ENCODE results near the gene MALSU1. TPM values are rescaled to one million over a fixed set of nuclear protein-coding genes. Genes with fewer than 3 reads are reported as not detected.
A peak's percentile ranks its signal among the peaks of the same experiment; 100 is the strongest.

MALSU1 gene
- total RNA-seq (10 to 100 TPM; 49.0 to 51.7 TPM), polyA plus RNA-seq (10 to 100 TPM; 26.8 to 41.1 TPM)
- long read RNA-seq, donor 1, transcript MALSU1-203 (2 exons, 479 nt), result minor isoform, 6 of 26 reads
- long read RNA-seq, donor 1, transcript MALSU1-202 (4 exons, 3,044 nt), result major isoform, 20 of 26 reads
- long read RNA-seq, donor 1, partial matches to known transcripts, result 0 of 26 reads
- long read RNA-seq, donor 1, other reads (novel, unspliced or antisense), result 0 of 26 reads
- long read RNA-seq, donor 2, transcript MALSU1-202 (4 exons, 3,044 nt), result major isoform, 9 of 23 reads
- long read RNA-seq, donor 2, partial matches to known transcripts, result 10 of 23 reads
- long read RNA-seq, donor 2, other reads (novel, unspliced or antisense), result 0 of 23 reads
- long read RNA-seq, donor 3, transcript MALSU1-202 (4 exons, 3,044 nt), result major isoform, 20 of 26 reads
- long read RNA-seq, donor 3, partial matches to known transcripts, result 5 of 26 reads
- long read RNA-seq, donor 3, other reads (novel, unspliced or antisense), result 0 of 26 reads
- long read RNA-seq, donor 4, transcript MALSU1-202 (4 exons, 3,044 nt), result major isoform, 20 of 26 reads
- long read RNA-seq, donor 4, transcript MALSU1-203 (2 exons, 479 nt), result minor isoform, 5 of 26 reads
- long read RNA-seq, donor 4, partial matches to known transcripts, result 0 of 26 reads
- long read RNA-seq, donor 4, other reads (novel, unspliced or antisense), result 0 of 26 reads
- long read RNA-seq, donor 5, transcript MALSU1-202 (4 exons, 3,044 nt), result major isoform, 31 of 34 reads
- long read RNA-seq, donor 5, partial matches to known transcripts, result 0 of 34 reads
- long read RNA-seq, donor 5, other reads (novel, unspliced or antisense), result 0 of 34 reads

GRCh38 chr7:23298885-23299769, at the start of gene MALSU1:
TSS of gene MALSU1 (plus strand) at chr7:23299339. CDS start at chr7:23299353, 14 bp downstream.
- 1 to 3% methylated on average over 59 of the region's 59 CpGs for WGBS, 2 donors
- ATAC-seq (ENCODE audit: insufficient read depth, low FRiP score) (peak; percentile 99), DNase-seq (peak; percentile 97 to 99 (median 99))
- peak within 1 kb of the TSS; percentile 80 to 85 for H3K9ac ChIP-seq (ENCODE audit: insufficient read depth in 1 of 2, low read length in 2 of 2)
- H3K36me3 ChIP-seq (ENCODE audit: control insufficient read depth in 4 of 4, insufficient read depth in 4 of 4, low read length in 4 of 4), result peaks cover 0 to 15% (median 7%) of the 10 kb centered on the region in 4 donors
- no peaks in the 10 kb centered on the region for H3K9me3 ChIP-seq (ENCODE audit: control insufficient read depth in 4 of 4, insufficient read depth in 3 of 4, low read length in 3 of 4)
- H3K27me3 ChIP-seq (ENCODE audit: control insufficient read depth in 3 of 3, insufficient read depth in 3 of 3, low read length in 2 of 3), result no peaks in the 10 kb centered on the region
- H3K4me3 ChIP-seq, result peak within 1 kb of the TSS; percentile 77
- H3K4me1 ChIP-seq (ENCODE audit: control insufficient read depth in 5 of 5, insufficient read depth in 5 of 5, low read length in 5 of 5), result peaks cover 0 to 15% (median 6%) of the 10 kb centered on the region in 5 donors
- no peak for TF ChIP-seq CTCF (IDR thresholded peaks at IDR 0.05; ENCODE audit: control extremely low read depth, extremely low read depth)
- H3K27ac ChIP-seq (ENCODE audit: low read depth in 1 of 2, low read length in 1 of 2), result peak within 1 kb of the TSS; percentile 82 to 83

GRCh38 chr7:23249486-23249885, 49.7 kb upstream of the MALSU1 start:
- peaks cover 0 to 2% (median 0%) of the 10 kb centered on the region in 4 donors for H3K9me3 ChIP-seq (ENCODE audit: control insufficient read depth in 4 of 4, insufficient read depth in 3 of 4, low read length in 3 of 4)
- no peak overlapping the region for H3K9ac ChIP-seq (ENCODE audit: insufficient read depth in 1 of 2, low read length in 2 of 2)
- peaks cover 0 to 6% (median 0%) of the 10 kb centered on the region in 3 donors for H3K27me3 ChIP-seq (ENCODE audit: control insufficient read depth in 3 of 3, insufficient read depth in 3 of 3, low read length in 2 of 3)
- H3K4me1 ChIP-seq (ENCODE audit: control insufficient read depth in 5 of 5, insufficient read depth in 5 of 5, low read length in 5 of 5), result peaks cover 0 to 7% (median 0%) of the 10 kb centered on the region in 5 donors
- no peak for DNase-seq
- no peak overlapping the region for H3K4me3 ChIP-seq
- H3K36me3 ChIP-seq (ENCODE audit: control insufficient read depth in 4 of 4, insufficient read depth in 4 of 4, low read length in 4 of 4), result peaks cover 0 to 4% (median 0%) of the 10 kb centered on the region in 4 donors
- ATAC-seq (ENCODE audit: insufficient read depth, low FRiP score), result no peak
- H3K27ac ChIP-seq (ENCODE audit: low read depth in 1 of 2, low read length in 1 of 2), result no peak overlapping the region
- TF ChIP-seq CTCF (IDR thresholded peaks at IDR 0.05; ENCODE audit: control extremely low read depth, extremely low read depth), result no peak

- Histone ChIP-seq H3K9me3 (ENCODE audit: control insufficient read depth in 4 of 4, insufficient read depth in 3 of 4, low read length in 3 of 4) (peaks cover 0 to 2% (median 0%) of the 10 kb centered on the region in 4 donors), H3K4me1 (ENCODE audit: control insufficient read depth in 5 of 5, insufficient read depth in 5 of 5, low read length in 5 of 5) (no peaks in the 10 kb centered on the region), H3K36me3 (ENCODE audit: control insufficient read depth in 4 of 4, insufficient read depth in 4 of 4, low read length in 4 of 4) (peaks cover 0 to 15% (median 0%) of the 10 kb centered on the region in 4 donors), H3K27me3 (ENCODE audit: control insufficient read depth in 3 of 3, insufficient read depth in 3 of 3, low read length in 2 of 3) (peaks cover 0 to 2% (median 0%) of the 10 kb centered on the region in 3 donors), H3K4me3 (no peak overlapping the region), H3K27ac (ENCODE audit: low read depth in 1 of 2, low read length in 1 of 2) (no peak overlapping the region), H3K9ac (ENCODE audit: insufficient read depth in 1 of 2, low read length in 2 of 2) (no peak overlapping the region)
- TF ChIP-seq CTCF (IDR thresholded peaks at IDR 0.05; ENCODE audit: control extremely low read depth, extremely low read depth), result no peak
- no peak for ATAC-seq (ENCODE audit: insufficient read depth, low FRiP score)
- 91 to 94% methylated on average over 7 of the region's 7 CpGs for WGBS, 2 donors
- DNase-seq, result no peak
Observed at GRCh38 chr7:23254051-23254681, 45.0 kb upstream of the MALSU1 start.

Data from lung (tissue), 16 donors.